Endothelial cell (in vitro differentiated cells): ENCODE data around the gene HDAC6. TPM values are rescaled to one million over a fixed set of nuclear protein-coding genes. Genes with fewer than 3 reads are reported as not detected.

Experiments used
- DNase-seq: peaks from one replicate; pipeline ENCODE4 v3.0.0; 2021; ENCODE audit warnings: low spot score
- H3K27ac Mint-ChIP-seq: one replicate; pipeline ENCODE4 v1.8.0; 2021; ENCODE audit warnings: mixed read lengths, inconsistent platforms; ENCODE audit not compliant: unreplicated experiment
- H3K27me3 Mint-ChIP-seq: one replicate; pipeline ENCODE4 v1.8.0; 2021; ENCODE audit warnings: mild to moderate bottlenecking, moderate library complexity, mixed read lengths, inconsistent platforms; ENCODE audit not compliant: unreplicated experiment
- H3K36me3 Mint-ChIP-seq: one replicate; pipeline ENCODE4 v1.8.0; 2021; ENCODE audit warnings: mild to moderate bottlenecking, low read depth, mixed read lengths, inconsistent platforms; ENCODE audit not compliant: unreplicated experiment
- H3K4me1 Mint-ChIP-seq: one replicate; pipeline ENCODE4 v1.8.0; 2021; ENCODE audit warnings: mild to moderate bottlenecking, mixed read lengths, inconsistent platforms; ENCODE audit not compliant: unreplicated experiment
- H3K4me3 Mint-ChIP-seq: one replicate; pipeline ENCODE4 v1.8.0; 2021; ENCODE audit warnings: mild to moderate bottlenecking, mixed read lengths, inconsistent platforms; ENCODE audit not compliant: unreplicated experiment
- H3K9me3 Mint-ChIP-seq: one replicate; pipeline ENCODE4 v1.8.0; 2021; ENCODE audit warnings: mixed read lengths, inconsistent platforms; ENCODE audit not compliant: unreplicated experiment
- CTCF ChIP-seq: fragments of 200-600 bp; sonication (generic); IDR thresholded peaks from one replicate; pipeline ENCODE4 v1.5.0; 2021; ENCODE audit warnings: antibody characterized with exemption; ENCODE audit not compliant: unreplicated experiment
- total RNA-seq: library from RNA; stranded (reverse); fragmentation: NEBNext Ultra II Directional; extraction: Animal tissue kit (Norgen Biotek cat#: 25700); gene quantifications from one replicate; pipeline ENCODE4 v1.2.1, GENCODE V29; 2021; ENCODE audit not compliant: unreplicated experiment

Gene HDAC6
- total RNA-seq, 1 donor from 2014 or later: 122 TPM

GRCh38 chrX:48761674-48762471, 40.0 kb upstream of the HDAC6 start, which contains the start of gene GLOD5:
Gene GLOD5, plus strand, starts transcription at chrX:48761747. Its CDS starts 44 bp downstream, at chrX:48761791.
- Mint-ChIP-seq H3K27ac (peak within 1 kb of the TSS; percentile 57), H3K36me3 (no peaks in the 10 kb centered on the region), H3K4me3 (no peak within 1 kb of the TSS), H3K4me1 (no peaks in the 10 kb centered on the region), H3K9me3 (no peaks in the 10 kb centered on the region), H3K27me3 (no peaks in the 10 kb centered on the region)
- no peak for TF ChIP-seq CTCF
- DNase-seq: peak; percentile 11

GRCh38 chrX:48769230-48769629, 32.6 kb upstream of the HDAC6 start:
- DNase-seq: no peak
- Mint-ChIP-seq H3K4me3 (no peak overlapping the region), H3K9me3 (no peaks in the 10 kb centered on the region), H3K36me3 (no peaks in the 10 kb centered on the region), H3K27ac (no peak overlapping the region), H3K27me3 (no peaks in the 10 kb centered on the region), H3K4me1 (no peaks in the 10 kb centered on the region)
- TF ChIP-seq CTCF: no peak

GRCh38 chrX:48770296-48770695, 31.6 kb upstream of the HDAC6 start:
- TF ChIP-seq CTCF: no peak
- H3K36me3 Mint-ChIP-seq: no peaks in the 10 kb centered on the region
- H3K4me3 Mint-ChIP-seq: no peak overlapping the region
- H3K27me3 Mint-ChIP-seq: peaks cover 2% of the 10 kb centered on the region
- no peak overlapping the region for H3K27ac Mint-ChIP-seq
- H3K4me1 Mint-ChIP-seq: no peaks in the 10 kb centered on the region
- no peaks in the 10 kb centered on the region for H3K9me3 Mint-ChIP-seq
- DNase-seq: no peak

- H3K36me3 Mint-ChIP-seq: no peaks in the 10 kb centered on the region
- H3K27me3 Mint-ChIP-seq: peaks cover 5% of the 10 kb centered on the region
- H3K27ac Mint-ChIP-seq: no peak overlapping the region
- no peak for TF ChIP-seq CTCF
- H3K4me3 Mint-ChIP-seq: no peak overlapping the region
- H3K9me3 Mint-ChIP-seq: no peaks in the 10 kb centered on the region
- H3K4me1 Mint-ChIP-seq: no peaks in the 10 kb centered on the region
- DNase-seq: no peak
Observed at GRCh38 chrX:48772602-48773001, 29.3 kb upstream of the HDAC6 start.

- H3K4me3 Mint-ChIP-seq: no peak overlapping the region
- no peak overlapping the region for H3K27ac Mint-ChIP-seq
- H3K4me1 Mint-ChIP-seq: no peaks in the 10 kb centered on the region
- no peak for TF ChIP-seq CTCF
- DNase-seq: no peak
- no peaks in the 10 kb centered on the region for H3K9me3 Mint-ChIP-seq
- peaks cover 5% of the 10 kb centered on the region for H3K27me3 Mint-ChIP-seq
- H3K36me3 Mint-ChIP-seq: no peaks in the 10 kb centered on the region
Observed at GRCh38 chrX:48776818-48777439, 24.9 kb upstream of the HDAC6 start.
